Islet of Langerhans (tissue), 1 donor: ENCODE measurements around the gene GOLGA7B.

ENCODE experiments used
- FAIRE-seq: peaks from one replicate; lab custom pipeline; 2011; peaks lifted over from hg19 to GRCh38; lab: Jason Lieb, UNC

GOLGA7B gene

DNA sequence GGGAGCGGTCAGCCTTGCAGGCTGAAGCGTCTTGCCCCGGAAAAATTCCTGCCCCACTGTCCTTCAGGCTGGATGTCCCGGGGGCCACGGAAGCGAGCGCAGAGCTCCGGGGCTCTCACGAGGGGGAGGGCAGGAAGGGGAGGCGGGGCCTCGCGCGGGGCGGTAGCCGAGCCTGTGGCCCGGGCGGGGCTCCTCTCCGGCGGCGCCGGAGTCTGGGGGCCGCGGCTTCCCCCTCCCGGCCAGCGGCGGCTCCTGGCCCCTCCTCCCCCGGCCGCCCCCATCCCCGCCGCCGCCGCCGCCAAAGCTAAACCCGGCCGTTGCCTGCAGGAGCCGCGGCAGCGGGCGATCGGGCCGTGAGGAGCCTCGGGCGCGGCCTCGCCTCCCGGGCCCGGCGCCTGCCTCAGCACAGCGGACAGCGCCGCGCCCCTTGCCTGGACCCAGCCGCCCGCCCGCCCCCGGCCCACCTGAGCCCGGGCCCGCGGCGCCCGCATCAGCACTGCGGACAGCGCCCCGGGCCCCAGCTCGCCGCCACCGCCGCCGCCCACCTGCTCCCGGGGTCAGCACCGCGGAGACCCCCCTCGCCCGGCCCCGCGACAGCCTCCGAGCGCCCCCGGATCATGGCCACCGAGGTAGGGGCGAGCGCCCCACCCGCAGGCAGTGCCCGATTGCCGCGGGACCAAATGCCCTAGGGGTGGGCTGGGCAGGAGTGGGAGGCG, at the start of gene GOLGA7B:
Gene GOLGA7B, plus strand, starts transcription at position 157 of the 716 bp plus-strand sequence. Its CDS starts 461 bp downstream, at position 618.
- FAIRE-seq: no peak

DNA sequence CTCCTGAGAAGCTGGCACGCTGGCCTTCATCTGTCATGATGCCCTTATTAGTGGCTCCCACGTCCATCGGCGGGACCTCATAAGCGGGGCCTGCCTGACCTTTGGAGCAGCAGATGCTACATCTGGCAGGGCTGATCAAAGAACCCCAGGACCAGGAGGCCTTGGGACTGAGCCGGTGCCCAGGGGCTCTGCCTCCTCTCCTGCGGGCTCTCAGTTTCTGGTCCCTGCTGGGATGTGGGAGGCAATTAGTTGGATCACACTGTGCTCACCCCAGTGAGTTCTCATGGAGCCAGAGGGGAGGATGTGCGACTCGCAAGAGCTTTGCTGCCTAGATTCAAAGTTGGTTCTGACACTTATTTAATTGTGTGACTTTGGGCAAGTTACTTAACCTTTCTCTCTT, 49.2 kb upstream of the GOLGA7B start:
- FAIRE-seq: no peak

GRCh38 chr10:97801422-97801821, 48.2 kb upstream of the GOLGA7B start:
- no peak for FAIRE-seq

DNA sequence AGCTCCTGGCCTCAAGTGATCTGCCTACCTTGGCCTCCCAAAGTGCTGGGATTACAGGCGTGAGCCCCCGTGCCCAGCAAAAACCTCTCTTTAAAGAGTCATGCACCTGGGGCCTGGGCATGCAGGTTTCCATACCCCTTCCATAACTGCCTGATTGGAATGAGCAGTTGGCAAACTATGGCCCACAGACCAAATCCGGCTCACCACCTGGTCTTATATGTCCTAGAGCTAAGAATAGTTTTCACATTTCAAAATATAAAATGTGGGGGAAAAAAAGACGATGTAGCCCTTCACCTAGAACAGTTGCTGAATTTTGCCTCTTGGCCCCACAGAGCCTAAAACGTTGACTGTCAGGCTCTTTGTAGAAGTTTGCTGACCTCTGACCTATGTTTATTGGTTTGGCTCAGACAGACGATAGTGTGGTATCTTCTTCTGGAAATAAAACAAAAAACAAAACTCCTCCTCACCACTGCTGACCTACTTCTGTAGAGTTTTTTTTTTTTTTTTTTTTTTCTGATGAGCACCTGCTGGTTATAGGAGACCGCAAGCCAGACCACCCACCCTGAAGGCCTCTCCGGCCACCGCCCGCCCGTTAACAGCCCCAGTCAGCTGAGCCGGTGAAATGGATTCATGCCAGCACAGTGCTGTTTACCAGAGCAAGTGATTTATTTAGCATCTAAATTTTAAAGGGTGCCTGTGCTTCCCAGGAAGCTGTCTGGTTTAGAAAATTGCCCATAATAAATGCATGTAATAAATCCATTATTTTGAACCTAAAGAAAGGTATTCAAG, 44.4 kb upstream of the GOLGA7B start:
- FAIRE-seq: no peak

DNA sequence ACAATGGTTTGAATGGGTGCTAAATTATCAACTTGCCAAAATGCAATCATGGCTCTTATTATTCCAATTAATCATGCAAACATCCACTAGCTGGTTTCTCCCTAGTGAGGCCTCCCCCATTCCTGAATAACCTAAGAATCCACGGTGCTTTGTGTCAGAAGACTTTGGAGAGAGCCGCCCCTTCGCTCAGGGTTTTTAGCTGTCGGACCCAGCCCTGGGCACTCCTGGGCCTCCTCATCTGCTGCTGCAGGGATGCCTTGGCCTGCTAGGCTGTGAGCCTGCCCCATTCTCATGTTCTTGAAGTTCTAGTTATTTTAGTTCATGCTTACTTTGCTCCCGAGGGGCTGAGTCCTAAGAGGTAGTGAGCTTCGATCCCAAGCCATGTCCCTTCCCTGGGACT, 43.7 kb upstream of the GOLGA7B start:
- FAIRE-seq: no peak

DNA sequence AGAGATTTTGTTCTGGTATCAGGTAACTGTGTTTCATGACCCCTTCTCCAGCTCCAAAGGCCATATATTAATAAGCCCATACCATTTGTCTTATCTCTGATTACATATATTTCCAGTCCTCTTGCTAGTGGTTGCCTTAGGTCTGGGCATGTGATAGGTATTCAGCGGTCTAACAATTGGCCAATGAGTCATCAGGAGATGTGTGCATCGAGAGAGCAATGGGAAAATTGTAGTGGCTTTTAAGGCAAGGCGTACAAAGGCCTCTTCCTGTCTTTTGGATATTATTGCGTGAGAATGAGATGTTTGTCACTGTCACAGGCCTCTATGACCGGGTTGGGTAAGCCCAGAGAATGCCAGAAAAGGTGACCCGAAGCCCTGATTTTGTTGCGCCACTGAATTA, 39.2 kb upstream of the GOLGA7B start:
- no peak for FAIRE-seq

- no peak for FAIRE-seq
Measured at GRCh38 chr10:97811958-97812357, 37.7 kb upstream of the GOLGA7B start.

DNA sequence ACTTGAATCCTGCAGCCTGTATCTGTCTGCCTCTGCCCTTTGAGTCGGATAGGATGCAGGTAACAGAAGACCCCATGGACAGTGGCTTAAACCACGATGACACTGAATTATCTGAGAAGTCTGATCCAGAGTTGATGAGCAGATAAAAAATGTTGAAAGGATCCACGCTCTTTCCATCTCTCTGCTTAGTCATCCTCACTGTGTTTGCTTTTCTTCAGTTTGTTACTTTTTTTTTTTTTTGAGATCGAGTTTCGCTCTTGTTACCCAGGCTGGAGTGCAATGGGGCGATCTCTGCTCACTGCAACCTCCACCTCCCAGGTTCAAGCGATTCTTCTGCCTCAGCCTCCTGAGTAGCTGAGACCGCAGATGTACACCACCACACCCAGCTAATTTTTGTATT, 36.9 kb upstream of the GOLGA7B start:
- no peak for FAIRE-seq

GRCh38 chr10:97813311-97813710, 36.3 kb upstream of the GOLGA7B start:
- no peak for FAIRE-seq

DNA sequence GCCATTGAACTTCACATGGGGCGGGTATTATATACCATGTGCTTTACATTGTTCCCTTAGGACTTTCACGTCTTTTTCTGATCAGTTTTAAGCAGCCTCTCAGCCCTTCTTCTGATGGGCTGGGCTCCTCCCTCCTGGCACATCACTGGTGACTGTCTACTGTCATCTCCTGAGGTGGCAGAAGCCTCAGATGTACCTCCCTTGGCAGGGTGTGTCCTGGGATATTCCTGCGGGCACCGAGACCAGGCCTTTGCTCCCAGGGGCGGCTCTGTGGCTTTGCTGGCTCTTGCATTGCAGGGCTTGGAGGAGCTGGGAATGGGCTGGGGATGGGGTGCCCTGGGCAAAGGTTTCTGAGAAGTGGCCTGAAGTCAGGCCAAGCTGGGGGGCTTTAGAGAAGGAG, 34.6 kb upstream of the GOLGA7B start:
- FAIRE-seq: no peak

DNA sequence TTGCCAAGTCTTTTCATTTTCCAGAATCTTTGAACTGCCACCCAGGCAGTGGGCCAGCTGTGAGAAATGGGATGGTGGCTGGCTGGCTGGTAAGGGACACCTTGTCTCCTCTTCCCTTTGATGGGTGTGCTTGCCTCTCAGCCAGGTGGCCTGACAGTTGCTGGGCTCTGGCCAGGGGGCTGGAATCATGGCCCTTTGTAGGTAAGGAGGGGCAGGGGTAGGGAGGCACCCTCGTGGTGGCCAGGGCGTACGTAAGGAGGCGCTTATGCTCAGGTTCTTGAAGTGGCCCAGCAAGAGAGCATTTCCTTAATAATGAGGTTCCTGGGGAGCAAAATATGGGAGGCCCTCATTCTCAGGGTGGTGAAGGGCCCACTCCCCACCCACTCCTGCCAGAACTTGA, 33.0 kb upstream of the GOLGA7B start:
- FAIRE-seq: no peak

GRCh38 chr10:97818572-97818971, 31.1 kb upstream of the GOLGA7B start:
- FAIRE-seq: no peak

GRCh38 chr10:97820096-97820704, 29.4 kb upstream of the GOLGA7B start:
- no peak for FAIRE-seq

- FAIRE-seq: no peak
Measured at GRCh38 chr10:97821308-97822038, 28.2 kb upstream of the GOLGA7B start.

- no peak for FAIRE-seq
Measured at GRCh38 chr10:97822261-97822687, 27.4 kb upstream of the GOLGA7B start.

DNA sequence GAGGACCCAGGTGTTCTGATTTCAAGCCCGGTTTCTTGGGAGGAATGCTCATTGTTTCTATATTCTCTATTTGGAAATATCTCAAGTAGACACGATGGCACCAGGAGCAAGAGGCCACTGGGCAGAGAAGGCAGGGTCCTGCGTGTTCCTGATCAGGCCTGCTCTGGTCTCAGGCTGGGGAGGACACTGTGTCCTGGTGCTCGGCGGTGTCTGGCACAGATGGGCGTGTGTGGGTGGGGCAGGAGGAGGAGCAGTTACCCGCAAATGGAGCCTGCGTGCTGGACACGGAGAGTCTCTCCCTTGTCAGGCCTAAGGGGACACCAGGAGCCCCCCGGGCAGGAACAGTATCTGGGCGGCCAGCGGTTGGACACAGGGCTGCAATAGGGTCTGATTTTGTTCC, 25.9 kb upstream of the GOLGA7B start:
- no peak for FAIRE-seq

GRCh38 chr10:97825020-97825760, 24.5 kb upstream of the GOLGA7B start:
- FAIRE-seq: no peak

DNA sequence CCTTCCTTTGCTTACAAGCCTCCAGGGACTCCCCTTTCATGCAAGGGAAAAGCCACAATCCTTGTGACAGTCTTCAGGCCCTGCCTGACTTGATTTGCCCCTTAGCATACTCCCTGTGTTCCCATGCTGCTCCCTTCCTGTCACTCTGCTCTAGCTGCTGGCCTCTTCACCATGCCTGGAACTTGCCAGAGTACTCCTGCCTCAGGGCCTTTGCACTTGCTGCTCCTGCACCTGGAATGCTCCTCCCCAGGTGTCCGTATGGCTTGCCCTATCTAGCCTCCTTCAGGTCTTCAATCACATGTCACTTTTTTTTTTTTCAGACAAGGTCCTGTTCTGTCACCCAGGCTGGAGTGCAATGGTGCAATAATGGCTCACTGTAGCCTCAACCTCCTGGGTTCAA, 22.8 kb upstream of the GOLGA7B start:
- no peak for FAIRE-seq

DNA sequence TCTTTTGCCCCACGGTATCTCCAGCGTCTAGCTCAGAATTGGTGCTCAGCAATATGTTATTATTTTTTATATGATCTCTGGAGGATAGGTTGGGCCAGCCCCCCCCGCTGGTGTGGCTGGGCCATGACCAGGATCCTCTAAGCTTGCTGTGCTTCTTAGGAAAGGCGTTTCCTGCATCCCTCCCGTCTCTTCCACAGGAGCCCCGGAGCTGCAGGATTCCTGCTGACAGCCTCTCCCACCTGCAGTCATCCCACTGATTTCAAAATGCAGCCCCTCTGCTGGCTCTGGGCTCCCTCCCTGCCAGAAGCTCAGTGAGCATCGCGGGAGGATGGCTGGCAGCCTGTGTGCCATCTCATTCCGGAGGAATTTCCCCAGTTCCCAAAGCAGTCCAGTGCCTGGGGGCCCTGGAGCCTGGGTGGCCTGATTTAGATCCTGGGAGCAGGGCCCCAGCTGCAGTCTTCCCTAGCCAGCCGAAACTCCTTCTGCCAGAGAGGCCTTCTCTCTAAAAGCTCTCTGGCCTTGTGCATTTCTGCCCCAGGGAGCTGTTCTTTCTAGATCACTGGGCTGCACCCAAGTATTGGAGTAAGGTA, 21.8 kb upstream of the GOLGA7B start:
- no peak for FAIRE-seq

- no peak for FAIRE-seq
Measured at GRCh38 chr10:97828721-97829120, 20.9 kb upstream of the GOLGA7B start.

- FAIRE-seq: no peak
Measured at GRCh38 chr10:97830064-97830463, 19.6 kb upstream of the GOLGA7B start.

GRCh38 chr10:97831259-97831658, 18.4 kb upstream of the GOLGA7B start:
- FAIRE-seq: no peak
